Stimulated activated CD4-positive, alpha-beta T cell treated with anti-CD3 and anti-CD28 coated beads, Interleukin-2, amount 100 ng/mL, for 4 hours (primary cell): ENCODE data around the gene DNAJC3.
A peak's percentile ranks its signal among the peaks of the same experiment; 100 is the strongest.
"Not testable (repeated sequence)": the region's sequence is repeated elsewhere in the genome, so short reads cannot be mapped to it uniquely, and the experiment has no call there.

ENCODE experiments used
- DNase-seq: peaks from one replicate; pipeline ENCODE4 v3.0.0-alpha.2; 2020; ENCODE audit warnings: low read depth

Gene DNAJC3

GRCh38 chr13:95781016-95781415 lies 104.1 kb downstream of the DNAJC3 start:
- no peak for DNase-seq

GRCh38 chr13:95781940-95782339 lies 105.0 kb downstream of the DNAJC3 start:
- DNase-seq, result not testable (repeated sequence)

GRCh38 chr13:95783747-95784146 lies 106.8 kb downstream of the DNAJC3 start:
- no peak for DNase-seq

GRCh38 chr13:95784161-95784899 lies 107.4 kb downstream of the DNAJC3 start:
- DNase-seq, result no peak

GRCh38 chr13:95784900-95785290 lies 108.0 kb downstream of the DNAJC3 start:
- DNase-seq, result no peak

GRCh38 chr13:95787356-95788099 lies 110.6 kb downstream of the DNAJC3 start:
- no peak for DNase-seq

- DNase-seq, result no peak
Measured at GRCh38 chr13:95788100-95788463, 111.1 kb downstream of the DNAJC3 start.

- DNase-seq, result not testable (repeated sequence)
Measured at GRCh38 chr13:95789315-95789714, 112.4 kb downstream of the DNAJC3 start.

- DNase-seq, result no peak
Measured at GRCh38 chr13:95791084-95791722, 114.3 kb downstream of the DNAJC3 start.

- DNase-seq, result no peak
Measured at GRCh38 chr13:95793018-95793555, 116.1 kb downstream of the DNAJC3 start.

GRCh38 chr13:95793781-95794180 lies 116.8 kb downstream of the DNAJC3 start:
- no peak for DNase-seq

GRCh38 chr13:95797016-95797415 lies 120.1 kb downstream of the DNAJC3 start:
- no peak for DNase-seq

- no peak for DNase-seq
Measured at GRCh38 chr13:95800436-95800835, 123.5 kb downstream of the DNAJC3 start.

- DNase-seq, result no peak
Measured at GRCh38 chr13:95801825-95802224, 124.9 kb downstream of the DNAJC3 start.

- no peak for DNase-seq
Measured at GRCh38 chr13:95805921-95806320, 129.0 kb downstream of the DNAJC3 start.

- no peak for DNase-seq
Measured at GRCh38 chr13:95809429-95809828, 132.5 kb downstream of the DNAJC3 start.

GRCh38 chr13:95813139-95813538 lies 136.2 kb downstream of the DNAJC3 start:
- DNase-seq, result no peak

GRCh38 chr13:95814495-95814894 lies 137.6 kb downstream of the DNAJC3 start:
- DNase-seq, result no peak

GRCh38 chr13:95822303-95822702 lies 145.4 kb downstream of the DNAJC3 start:
- DNase-seq, result no peak

- DNase-seq, result no peak
Measured at GRCh38 chr13:95833126-95833525, 156.2 kb downstream of the DNAJC3 start.

GRCh38 chr13:95833719-95834118 lies 156.8 kb downstream of the DNAJC3 start:
- DNase-seq, result no peak

GRCh38 chr13:95834134-95834765 lies 157.3 kb downstream of the DNAJC3 start:
- peak; percentile 26 for DNase-seq
